AG09319 (cell line): Measurements from ENCODE around the gene NPAS1.
"Not testable (repeated sequence)": the region's sequence is repeated elsewhere in the genome, so short reads cannot be mapped to it uniquely, and the experiment has no call there.

Experiments
- DNase-seq: peaks from one replicate; pipeline ENCODE4 v3.0.0-alpha.2; 2010; ENCODE audit warnings: low read depth; ENCODE audit errors: extremely low read depth
- TF ChIP-seq, protein P1 (sequence below): IDR thresholded peaks from 2 replicates; pipeline ENCODE4 v1.5.1; 2011; ENCODE audit warnings: low read depth, mild to moderate bottlenecking, inconsistent platforms, low read length, moderate library complexity

Gene NPAS1

DNA sequence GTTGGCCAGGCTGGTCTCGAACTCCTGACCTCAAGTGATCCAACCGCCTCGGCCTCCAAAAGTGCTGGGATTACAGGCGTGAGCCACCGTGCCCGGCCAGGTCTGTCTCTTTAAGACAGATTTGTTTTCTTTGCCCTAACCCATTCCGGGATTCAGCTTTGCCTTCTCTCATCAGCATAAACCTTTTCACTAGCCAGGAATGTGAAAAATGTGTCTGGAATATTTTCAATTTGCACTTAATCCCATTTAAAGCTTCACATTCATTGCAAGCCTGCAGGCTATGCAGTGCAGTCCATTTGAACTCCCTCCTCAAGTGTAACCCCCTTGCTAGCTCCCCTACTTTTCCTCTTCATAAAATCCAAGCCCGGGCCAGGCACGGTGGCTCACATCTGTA, 29.7 kb downstream of the NPAS1 start:
- DNase-seq: no peak
- TF ChIP-seq, protein P1, sequence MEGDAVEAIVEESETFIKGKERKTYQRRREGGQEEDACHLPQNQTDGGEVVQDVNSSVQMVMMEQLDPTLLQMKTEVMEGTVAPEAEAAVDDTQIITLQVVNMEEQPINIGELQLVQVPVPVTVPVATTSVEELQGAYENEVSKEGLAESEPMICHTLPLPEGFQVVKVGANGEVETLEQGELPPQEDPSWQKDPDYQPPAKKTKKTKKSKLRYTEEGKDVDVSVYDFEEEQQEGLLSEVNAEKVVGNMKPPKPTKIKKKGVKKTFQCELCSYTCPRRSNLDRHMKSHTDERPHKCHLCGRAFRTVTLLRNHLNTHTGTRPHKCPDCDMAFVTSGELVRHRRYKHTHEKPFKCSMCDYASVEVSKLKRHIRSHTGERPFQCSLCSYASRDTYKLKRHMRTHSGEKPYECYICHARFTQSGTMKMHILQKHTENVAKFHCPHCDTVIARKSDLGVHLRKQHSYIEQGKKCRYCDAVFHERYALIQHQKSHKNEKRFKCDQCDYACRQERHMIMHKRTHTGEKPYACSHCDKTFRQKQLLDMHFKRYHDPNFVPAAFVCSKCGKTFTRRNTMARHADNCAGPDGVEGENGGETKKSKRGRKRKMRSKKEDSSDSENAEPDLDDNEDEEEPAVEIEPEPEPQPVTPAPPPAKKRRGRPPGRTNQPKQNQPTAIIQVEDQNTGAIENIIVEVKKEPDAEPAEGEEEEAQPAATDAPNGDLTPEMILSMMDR: no peak

DNA sequence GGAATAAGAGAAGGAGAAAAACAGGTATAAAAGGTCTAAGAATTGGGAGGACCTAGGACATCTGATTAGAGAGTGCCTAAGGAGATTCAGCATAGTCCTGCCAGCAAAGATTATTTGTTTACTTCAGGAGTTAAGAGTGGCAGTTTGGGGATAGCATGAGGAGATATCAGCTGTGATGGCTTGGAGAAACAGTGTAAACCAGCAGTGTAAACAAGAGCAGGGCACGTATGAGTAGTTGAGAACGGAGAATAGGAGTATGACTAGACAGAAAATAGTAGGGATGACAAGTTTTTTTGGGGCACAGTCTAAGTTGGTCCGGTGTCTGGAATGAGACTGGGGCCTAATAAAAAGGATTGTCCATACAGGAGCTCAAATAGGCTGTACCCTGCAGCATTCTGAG, 30.9 kb downstream of the NPAS1 start:
- DNase-seq: not testable (repeated sequence)

GRCh38 chr19:47056411-47056810, 36.8 kb downstream of the NPAS1 start:
- TF ChIP-seq, protein P1: no peak
- no peak for DNase-seq

DNA sequence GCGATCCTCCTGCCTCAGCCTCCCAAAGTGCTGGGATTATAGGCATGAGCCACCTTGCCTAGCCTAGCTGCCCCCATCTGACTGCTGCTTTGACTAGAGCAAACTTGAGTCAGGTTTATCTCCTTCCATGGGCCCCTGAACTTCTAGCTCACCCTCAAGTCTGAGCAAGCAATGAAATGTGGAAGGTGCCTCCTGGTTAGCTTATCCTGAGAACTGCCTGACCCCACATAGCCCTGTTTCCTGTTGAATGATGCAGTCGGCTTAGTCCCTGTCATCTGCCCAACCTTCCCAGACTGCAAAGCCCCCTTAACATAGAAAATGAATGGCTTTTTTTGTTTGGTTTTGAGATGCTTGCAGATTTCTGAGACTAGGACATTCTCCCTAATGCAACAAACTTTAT, 37.7 kb downstream of the NPAS1 start:
- TF ChIP-seq, protein P1: no peak
- DNase-seq: no peak

- TF ChIP-seq, protein P1: no peak
- DNase-seq: no peak
Observed at GRCh38 chr19:47058621-47059022, 39.0 kb downstream of the NPAS1 start.

DNA sequence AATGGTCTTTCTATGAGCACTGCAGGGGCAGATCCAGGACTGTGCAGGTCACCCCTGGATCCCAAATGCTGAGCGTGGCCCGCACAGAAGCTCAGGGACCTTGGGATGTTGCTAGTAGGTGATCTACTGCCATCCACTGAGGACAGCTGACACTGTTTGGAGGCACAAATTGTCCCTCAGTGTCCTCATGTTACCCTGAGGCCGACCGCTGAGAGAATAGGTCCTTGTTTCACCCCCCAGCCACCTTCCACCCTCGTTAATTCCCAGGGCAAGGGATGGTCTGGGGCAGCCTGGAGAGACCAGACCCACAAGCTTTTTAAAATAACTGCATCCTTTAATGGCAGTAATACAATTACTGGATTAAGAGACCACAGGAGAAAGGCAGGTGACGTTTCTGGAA, 44.2 kb downstream of the NPAS1 start:
- DNase-seq: no peak
- TF ChIP-seq, protein P1: no peak

DNA sequence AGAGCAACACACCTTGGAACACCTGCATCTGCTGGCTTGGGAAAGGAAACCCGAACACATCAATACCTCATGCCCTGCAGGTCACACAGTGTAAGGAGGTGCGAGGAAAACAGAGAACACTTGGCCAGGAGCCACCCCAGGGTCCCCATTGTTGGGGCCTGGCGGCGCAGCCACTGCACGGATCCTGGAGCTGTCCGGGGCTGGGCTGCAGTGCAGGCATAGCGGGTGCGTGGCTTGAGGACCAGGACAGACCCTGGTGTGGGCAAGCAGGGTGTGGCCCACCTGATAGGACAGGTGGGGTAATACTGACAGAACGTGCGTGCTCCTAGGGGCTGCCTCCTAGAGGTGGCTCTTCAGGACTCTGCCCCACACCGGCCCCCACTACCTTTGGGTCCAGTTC, 45.6 kb downstream of the NPAS1 start:
- DNase-seq: no peak
- TF ChIP-seq, protein P1: no peak

- DNase-seq: no peak
- TF ChIP-seq, protein P1: no peak
Observed at GRCh38 chr19:47066376-47067214, 47.0 kb downstream of the NPAS1 start.
